ENCODE data around the gene ULK1.

The ULK1 gene

DNA sequence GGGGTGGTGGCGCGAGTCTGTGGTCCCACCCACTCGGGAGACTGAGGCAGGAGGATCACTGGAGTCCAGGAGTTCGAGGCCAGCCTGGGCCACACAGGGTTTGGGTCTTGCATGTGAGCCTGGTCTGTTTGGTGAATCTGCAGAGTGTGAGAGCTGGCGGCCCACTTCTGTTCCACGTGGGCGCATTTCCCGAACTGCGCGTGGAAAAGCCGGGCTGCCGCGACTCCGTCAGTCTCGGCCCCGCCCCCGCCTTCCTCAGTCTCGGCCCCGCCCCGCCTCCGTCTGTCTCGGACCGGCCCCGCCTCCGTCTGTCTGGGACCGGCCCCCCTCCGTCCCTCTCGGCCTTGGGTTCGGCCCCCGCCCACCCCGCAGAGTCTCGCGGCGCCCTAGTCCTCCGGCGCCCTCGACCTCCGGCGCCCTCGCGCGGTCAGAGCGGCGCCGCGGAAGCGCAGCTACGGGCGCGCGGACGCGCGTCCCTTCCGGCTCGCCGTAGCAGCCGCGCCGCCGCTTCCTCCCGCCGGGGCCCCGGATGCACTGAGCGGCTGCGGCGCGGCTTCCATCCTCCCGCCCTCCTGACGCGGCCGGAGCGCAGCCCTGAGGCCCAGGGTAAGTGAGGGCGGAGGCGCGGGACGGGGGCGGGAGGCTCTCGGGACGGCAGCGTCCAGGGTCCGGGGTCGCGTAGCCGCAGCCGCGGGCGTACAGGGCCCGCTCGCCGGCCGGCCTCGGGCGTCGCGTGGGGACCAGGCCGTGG is 55.2 kb downstream of the ULK1 start, which contains the start of gene EP400 (continued):
- TF ChIP-seq BCL11B (tag by site-specific recombination; IDR thresholded peaks at IDR 0.05; ENCODE audit: low read depth) (no peak), OVOL3 (tag by site-specific recombination; IDR thresholded peaks at IDR 0.05) (no peak), ZNF175 (tag by site-specific recombination; IDR thresholded peaks at IDR 0.05) (no peak), ZNF596 (tag by site-specific recombination; IDR thresholded peaks at IDR 0.05) (peak; percentile 27; the same call in 1 of the 2 replicates), ZNF660 (tag by site-specific recombination; IDR thresholded peaks at IDR 0.05) (peak; percentile 84), ZNF24 (tag by site-specific recombination; IDR thresholded peaks at IDR 0.05) (0 out of 2 replicates have a peak, but pooled peaks have one; percentile 47), SETDB1 (IDR thresholded peaks at IDR 0.05; ENCODE audit: insufficient read length, low read length) (no peak), SP2 (tag by site-specific recombination; IDR thresholded peaks at IDR 0.05) (peak; percentile 74), ZNF350 (tag by site-specific recombination; IDR thresholded peaks at IDR 0.05) (no peak), ZNF585B (tag by site-specific recombination; IDR thresholded peaks at IDR 0.05) (no peak), ZNF16 (tag by site-specific recombination; IDR thresholded peaks at IDR 0.05; ENCODE audit: low read depth) (no peak), ZNF610 (tag by site-specific recombination; IDR thresholded peaks at IDR 0.05; ENCODE audit: borderline replicate concordance) (no peak), FEZF1 (tag by site-specific recombination; IDR thresholded peaks at IDR 0.05) (no peak), ZFP41 (tag by site-specific recombination; IDR thresholded peaks at IDR 0.05; ENCODE audit: borderline replicate concordance) (no peak), ZNF561 (tag by site-specific recombination; IDR thresholded peaks at IDR 0.05; ENCODE audit: borderline replicate concordance) (peak; percentile 71; the same call in 1 of the 2 replicates), ZNF266 (tag by site-specific recombination; IDR thresholded peaks at IDR 0.05; ENCODE audit: low read depth) (no peak), ZXDB (tag by site-specific recombination; IDR thresholded peaks at IDR 0.05) (no peak), ZNF548 (tag by site-specific recombination; IDR thresholded peaks at IDR 0.05) (no peak), ZNF114 (tag by site-specific recombination; IDR thresholded peaks at IDR 0.05) (no peak), HOXC10 (CRISPR knock-in tag; IDR thresholded peaks at IDR 0.05) (no peak), ZNF558 (tag by site-specific recombination; IDR thresholded peaks at IDR 0.05) (no peak), ZNF239 (tag by site-specific recombination; IDR thresholded peaks at IDR 0.05) (no peak), KLF16 (tag by site-specific recombination; IDR thresholded peaks at IDR 0.05) (peak; percentile 78; the same call in 1 of the 2 replicates), SP3 (tag by site-specific recombination; IDR thresholded peaks at IDR 0.05) (peak; percentile 58), ZNF560 (tag by site-specific recombination; IDR thresholded peaks at IDR 0.05; ENCODE audit: borderline replicate concordance) (no peak), EGR2 (tag by site-specific recombination; IDR thresholded peaks at IDR 0.05; ENCODE audit: low read depth) (peak; percentile 65)
- TF ChIP-seq, protein P1, sequence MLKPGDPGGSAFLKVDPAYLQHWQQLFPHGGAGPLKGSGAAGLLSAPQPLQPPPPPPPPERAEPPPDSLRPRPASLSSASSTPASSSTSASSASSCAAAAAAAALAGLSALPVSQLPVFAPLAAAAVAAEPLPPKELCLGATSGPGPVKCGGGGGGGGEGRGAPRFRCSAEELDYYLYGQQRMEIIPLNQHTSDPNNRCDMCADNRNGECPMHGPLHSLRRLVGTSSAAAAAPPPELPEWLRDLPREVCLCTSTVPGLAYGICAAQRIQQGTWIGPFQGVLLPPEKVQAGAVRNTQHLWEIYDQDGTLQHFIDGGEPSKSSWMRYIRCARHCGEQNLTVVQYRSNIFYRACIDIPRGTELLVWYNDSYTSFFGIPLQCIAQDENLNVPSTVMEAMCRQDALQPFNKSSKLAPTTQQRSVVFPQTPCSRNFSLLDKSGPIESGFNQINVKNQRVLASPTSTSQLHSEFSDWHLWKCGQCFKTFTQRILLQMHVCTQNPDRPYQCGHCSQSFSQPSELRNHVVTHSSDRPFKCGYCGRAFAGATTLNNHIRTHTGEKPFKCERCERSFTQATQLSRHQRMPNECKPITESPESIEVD (tag by site-specific recombination; IDR thresholded peaks at IDR 0.05) = no peak
- TF ChIP-seq, protein P2, sequence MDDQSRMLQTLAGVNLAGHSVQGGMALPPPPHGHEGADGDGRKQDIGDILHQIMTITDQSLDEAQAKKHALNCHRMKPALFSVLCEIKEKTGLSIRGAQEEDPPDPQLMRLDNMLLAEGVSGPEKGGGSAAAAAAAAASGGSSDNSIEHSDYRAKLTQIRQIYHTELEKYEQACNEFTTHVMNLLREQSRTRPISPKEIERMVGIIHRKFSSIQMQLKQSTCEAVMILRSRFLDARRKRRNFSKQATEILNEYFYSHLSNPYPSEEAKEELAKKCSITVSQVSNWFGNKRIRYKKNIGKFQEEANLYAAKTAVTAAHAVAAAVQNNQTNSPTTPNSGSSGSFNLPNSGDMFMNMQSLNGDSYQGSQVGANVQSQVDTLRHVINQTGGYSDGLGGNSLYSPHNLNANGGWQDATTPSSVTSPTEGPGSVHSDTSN (CRISPR knock-in tag; IDR thresholded peaks at IDR 0.05) = peak; percentile 69
- TF ChIP-seq, protein P3, sequence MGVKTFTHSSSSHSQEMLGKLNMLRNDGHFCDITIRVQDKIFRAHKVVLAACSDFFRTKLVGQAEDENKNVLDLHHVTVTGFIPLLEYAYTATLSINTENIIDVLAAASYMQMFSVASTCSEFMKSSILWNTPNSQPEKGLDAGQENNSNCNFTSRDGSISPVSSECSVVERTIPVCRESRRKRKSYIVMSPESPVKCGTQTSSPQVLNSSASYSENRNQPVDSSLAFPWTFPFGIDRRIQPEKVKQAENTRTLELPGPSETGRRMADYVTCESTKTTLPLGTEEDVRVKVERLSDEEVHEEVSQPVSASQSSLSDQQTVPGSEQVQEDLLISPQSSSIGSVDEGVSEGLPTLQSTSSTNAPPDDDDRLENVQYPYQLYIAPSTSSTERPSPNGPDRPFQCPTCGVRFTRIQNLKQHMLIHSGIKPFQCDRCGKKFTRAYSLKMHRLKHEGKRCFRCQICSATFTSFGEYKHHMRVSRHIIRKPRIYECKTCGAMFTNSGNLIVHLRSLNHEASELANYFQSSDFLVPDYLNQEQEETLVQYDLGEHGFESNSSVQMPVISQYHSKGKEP (tag by site-specific recombination; IDR thresholded peaks at IDR 0.05) = peak; percentile 60
- TF ChIP-seq, protein P4, sequence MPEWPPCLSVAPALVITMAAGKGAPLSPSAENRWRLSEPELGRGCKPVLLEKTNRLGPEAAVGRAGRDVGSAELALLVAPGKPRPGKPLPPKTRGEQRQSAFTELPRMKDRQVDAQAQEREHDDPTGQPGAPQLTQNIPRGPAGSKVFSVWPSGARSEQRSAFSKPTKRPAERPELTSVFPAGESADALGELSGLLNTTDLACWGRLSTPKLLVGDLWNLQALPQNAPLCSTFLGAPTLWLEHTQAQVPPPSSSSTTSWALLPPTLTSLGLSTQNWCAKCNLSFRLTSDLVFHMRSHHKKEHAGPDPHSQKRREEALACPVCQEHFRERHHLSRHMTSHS (tag by site-specific recombination; IDR thresholded peaks at IDR 0.05) = no peak
